Adipocyte (in vitro differentiated cells): ENCODE measurements around the gene CPSF4L.

ENCODE experiments used
- DNase-seq: peaks from one replicate; pipeline ENCODE4 v3.0.0-alpha.2; 2015; ENCODE audit warnings: low read depth
- H3K27me3 ChIP-seq: replicated peaks from 2 replicates; pipeline ENCODE4 v1.7.0; 2013; ENCODE audit warnings: mild to moderate bottlenecking, low read length, moderate library complexity; ENCODE audit not compliant: control insufficient read depth, insufficient read depth
- H3K36me3 ChIP-seq: 2 replicates; pipeline ENCODE4 v1.7.0; 2013; ENCODE audit warnings: low read length, mild to moderate bottlenecking, moderate library complexity; ENCODE audit not compliant: control insufficient read depth, insufficient read depth, severe bottlenecking
- H3K4me1 ChIP-seq: 2 replicates; pipeline ENCODE4 v1.7.0; 2013; ENCODE audit warnings: mild to moderate bottlenecking, low read length, moderate library complexity; ENCODE audit not compliant: control insufficient read depth, insufficient read depth
- H3K4me3 ChIP-seq: 2 replicates; pipeline ENCODE4 v1.7.0; 2013; ENCODE audit warnings: mild to moderate bottlenecking, low read length, moderate library complexity
- H3K9ac ChIP-seq: 2 replicates; pipeline ENCODE4 v1.7.0; 2013; ENCODE audit warnings: mild to moderate bottlenecking, low read length, moderate library complexity
- H3K9me3 ChIP-seq: 2 replicates; pipeline ENCODE4 v1.7.0; 2013; ENCODE audit warnings: mild to moderate bottlenecking, low read length, moderate library complexity; ENCODE audit not compliant: control insufficient read depth

Gene CPSF4L

DNA sequence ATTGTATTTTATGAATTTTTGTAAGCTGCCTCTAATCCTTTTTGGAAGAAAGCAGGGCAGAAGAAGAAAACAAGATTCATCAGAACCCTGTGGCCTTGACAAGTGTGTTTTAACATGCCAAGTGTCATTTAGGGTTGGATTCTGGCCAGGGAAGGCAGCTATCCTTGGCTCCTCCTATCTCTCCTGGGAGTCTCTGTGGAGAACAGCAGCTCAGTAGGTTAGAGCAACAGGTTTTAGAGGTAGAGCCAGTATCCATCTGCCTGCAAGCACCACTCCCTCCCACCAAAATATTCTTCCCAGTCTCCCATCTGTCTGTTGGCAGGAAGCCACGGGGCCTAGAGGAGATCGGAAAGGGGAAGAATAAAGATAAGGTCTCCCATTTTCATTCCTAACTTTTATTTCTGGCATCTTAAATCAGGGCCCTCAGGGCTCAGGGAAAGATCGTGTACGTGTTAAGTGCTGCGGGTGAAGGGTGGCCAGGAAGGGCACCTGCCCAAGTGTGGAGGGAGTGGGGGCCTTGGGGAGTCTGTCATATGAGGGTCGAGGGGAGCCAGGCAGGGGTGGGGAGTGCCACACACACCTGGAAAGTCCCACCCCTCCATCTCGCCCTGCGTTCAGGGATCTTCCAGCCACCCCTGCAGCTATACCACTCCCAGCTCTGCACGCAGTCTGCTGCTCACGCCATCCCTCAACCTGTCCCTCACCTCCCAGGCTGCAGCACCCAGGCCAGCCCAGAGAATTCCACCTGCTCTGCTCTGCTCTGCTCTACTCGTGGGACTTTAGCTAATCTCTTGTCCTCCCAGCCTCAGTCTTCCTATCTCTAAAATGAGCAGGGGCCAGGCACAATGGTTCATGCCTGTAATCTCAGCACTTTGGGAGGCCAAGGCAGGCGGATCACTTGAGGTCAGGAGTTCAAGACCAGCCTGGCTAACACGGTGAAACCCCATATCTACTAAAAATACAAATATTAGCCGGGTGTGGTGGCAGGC lies 17.1 kb upstream of the CPSF4L start:
- Histone ChIP-seq H3K9me3 (no peaks in the 10 kb centered on the region), H3K4me3 (no peak overlapping the region), H3K4me1 (peaks cover 20% of the 10 kb centered on the region), H3K27me3 (no peaks in the 10 kb centered on the region), H3K36me3 (peaks cover 22% of the 10 kb centered on the region), H3K9ac (no peak overlapping the region)
- peak; percentile 48 for DNase-seq

DNA sequence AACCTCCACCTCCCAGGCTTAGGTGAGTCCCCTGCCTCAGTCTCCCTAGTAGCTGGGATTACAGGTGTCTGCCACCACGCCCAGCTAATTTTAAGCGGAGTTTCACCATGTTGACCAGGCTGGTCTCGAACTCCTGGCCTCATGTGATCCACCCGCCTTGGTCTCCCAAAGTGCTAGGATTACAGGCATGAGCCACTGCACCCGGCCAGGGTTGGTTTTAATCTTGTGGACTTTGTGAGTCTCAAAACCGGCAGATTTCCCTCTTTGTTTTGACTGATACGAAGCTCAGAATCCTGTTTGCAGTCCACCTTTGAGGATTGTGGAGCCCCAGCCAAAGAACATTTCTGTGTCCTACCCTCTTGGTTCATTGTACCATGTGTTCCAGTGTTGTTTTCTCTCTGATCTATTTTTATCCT lies 16.4 kb upstream of the CPSF4L start:
- Histone ChIP-seq H3K9me3 (no peaks in the 10 kb centered on the region), H3K27me3 (no peaks in the 10 kb centered on the region), H3K4me3 (no peak overlapping the region), H3K36me3 (peaks cover 16% of the 10 kb centered on the region), H3K9ac (no peak overlapping the region), H3K4me1 (peaks cover 13% of the 10 kb centered on the region)
- no peak for DNase-seq

DNA sequence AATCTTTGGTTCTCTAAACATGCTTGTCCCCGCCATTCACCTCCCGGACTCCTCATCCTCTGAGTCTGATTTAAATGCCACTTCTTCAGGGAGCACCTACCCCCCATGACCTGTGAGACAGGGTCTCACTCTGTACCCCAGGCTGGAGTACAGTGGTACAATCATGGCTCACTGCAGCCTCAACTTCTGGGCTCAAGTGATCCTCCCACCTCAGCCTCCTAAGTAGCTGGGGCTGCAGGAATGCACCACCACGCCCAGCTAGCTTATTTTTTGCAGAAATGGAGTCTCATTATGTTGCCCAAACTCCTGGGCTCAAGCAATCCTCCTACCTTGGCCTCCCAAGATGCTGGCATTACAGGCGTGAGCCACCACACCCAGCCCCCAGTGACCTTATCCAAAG lies 12.8 kb upstream of the CPSF4L start:
- H3K27me3 ChIP-seq, result no peaks in the 10 kb centered on the region
- H3K9ac ChIP-seq, result no peak overlapping the region
- H3K36me3 ChIP-seq, result no peaks in the 10 kb centered on the region
- peaks cover 13% of the 10 kb centered on the region for H3K4me1 ChIP-seq
- no peak overlapping the region for H3K4me3 ChIP-seq
- no peak for DNase-seq
- H3K9me3 ChIP-seq, result no peaks in the 10 kb centered on the region

DNA sequence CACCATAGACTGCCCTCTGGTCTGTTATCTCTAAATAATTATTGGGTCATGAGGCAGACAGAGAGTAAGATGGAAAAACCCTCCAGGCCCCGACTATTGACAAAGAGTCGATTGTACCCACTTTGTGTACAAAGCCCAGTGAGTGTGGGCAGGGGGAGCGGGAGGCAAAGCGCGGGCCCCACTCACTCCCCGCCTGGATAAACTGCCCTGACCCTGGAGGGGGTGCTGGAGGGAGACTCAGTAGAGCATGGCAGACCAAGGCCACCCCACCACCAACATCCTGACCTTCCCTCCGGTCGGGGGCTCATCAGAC lies 11.2 kb upstream of the CPSF4L start:
- Histone ChIP-seq H3K9me3 (no peaks in the 10 kb centered on the region), H3K4me3 (no peak overlapping the region), H3K9ac (no peak overlapping the region), H3K4me1 (peaks cover under 1% of the 10 kb centered on the region), H3K27me3 (no peaks in the 10 kb centered on the region), H3K36me3 (no peaks in the 10 kb centered on the region)
- no peak for DNase-seq

DNA sequence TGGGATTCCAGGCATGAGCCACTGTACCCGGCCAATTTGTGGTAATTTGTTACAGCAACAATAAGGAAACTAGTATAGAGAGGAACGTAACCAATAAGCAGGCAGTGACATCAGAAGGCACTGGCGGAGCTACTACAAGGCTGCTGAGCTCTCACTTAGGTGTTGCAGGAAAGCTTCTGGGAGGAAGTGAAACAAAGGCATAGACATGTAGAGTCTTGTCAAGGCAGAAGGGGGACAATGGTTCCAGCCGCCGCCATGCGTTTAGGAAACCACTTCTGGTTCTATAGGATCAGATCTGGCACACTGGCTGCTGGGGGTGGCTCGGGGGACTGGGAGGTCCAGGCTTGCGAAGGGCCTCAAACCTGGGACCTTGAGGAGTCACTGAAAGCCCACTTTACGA lies 9.4 kb upstream of the CPSF4L start:
- no peaks in the 10 kb centered on the region for H3K9me3 ChIP-seq
- H3K36me3 ChIP-seq, result no peaks in the 10 kb centered on the region
- H3K4me3 ChIP-seq, result no peak overlapping the region
- no peak for DNase-seq
- no peaks in the 10 kb centered on the region for H3K4me1 ChIP-seq
- H3K9ac ChIP-seq, result no peak overlapping the region
- H3K27me3 ChIP-seq, result no peaks in the 10 kb centered on the region

DNA sequence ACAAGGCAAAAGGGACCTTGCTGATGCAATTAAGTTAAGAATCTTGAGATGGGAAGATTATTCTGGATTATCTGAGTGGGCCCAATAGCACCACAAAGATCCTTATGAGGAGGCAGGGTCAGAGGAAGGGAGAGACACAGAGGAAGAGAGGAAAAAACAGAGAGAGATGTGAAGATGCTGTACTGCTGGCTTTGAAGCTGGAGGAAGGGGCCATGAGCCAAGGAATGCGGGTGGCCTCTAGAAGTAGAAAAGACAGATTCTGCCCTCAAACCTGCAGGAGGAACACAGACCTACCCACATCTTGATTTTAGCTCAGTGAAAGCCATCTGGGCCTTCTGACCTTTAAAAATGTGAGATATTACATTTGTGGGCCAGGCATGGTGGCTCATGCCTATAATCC lies 8.1 kb upstream of the CPSF4L start:
- Histone ChIP-seq H3K9ac (no peak overlapping the region), H3K4me3 (no peak overlapping the region), H3K27me3 (no peaks in the 10 kb centered on the region), H3K36me3 (no peaks in the 10 kb centered on the region), H3K4me1 (no peaks in the 10 kb centered on the region), H3K9me3 (no peaks in the 10 kb centered on the region)
- no peak for DNase-seq

DNA sequence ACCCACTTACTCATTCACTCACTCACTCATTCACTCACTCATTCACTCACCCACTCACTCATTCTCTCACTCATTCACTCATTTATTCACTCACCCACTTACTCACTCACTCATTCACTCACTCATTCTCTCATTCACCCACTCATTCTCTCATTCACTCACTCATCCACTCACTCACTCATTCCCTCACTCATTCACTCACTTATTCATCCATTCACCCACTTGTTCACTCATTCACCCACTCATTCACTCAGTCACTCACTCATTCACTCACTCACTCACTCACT lies 7.6 kb upstream of the CPSF4L start:
- Histone ChIP-seq H3K4me3 (no peak overlapping the region), H3K9ac (no peak overlapping the region), H3K9me3 (no peaks in the 10 kb centered on the region), H3K4me1 (no peaks in the 10 kb centered on the region), H3K36me3 (no peaks in the 10 kb centered on the region), H3K27me3 (no peaks in the 10 kb centered on the region)
- no peak for DNase-seq

DNA sequence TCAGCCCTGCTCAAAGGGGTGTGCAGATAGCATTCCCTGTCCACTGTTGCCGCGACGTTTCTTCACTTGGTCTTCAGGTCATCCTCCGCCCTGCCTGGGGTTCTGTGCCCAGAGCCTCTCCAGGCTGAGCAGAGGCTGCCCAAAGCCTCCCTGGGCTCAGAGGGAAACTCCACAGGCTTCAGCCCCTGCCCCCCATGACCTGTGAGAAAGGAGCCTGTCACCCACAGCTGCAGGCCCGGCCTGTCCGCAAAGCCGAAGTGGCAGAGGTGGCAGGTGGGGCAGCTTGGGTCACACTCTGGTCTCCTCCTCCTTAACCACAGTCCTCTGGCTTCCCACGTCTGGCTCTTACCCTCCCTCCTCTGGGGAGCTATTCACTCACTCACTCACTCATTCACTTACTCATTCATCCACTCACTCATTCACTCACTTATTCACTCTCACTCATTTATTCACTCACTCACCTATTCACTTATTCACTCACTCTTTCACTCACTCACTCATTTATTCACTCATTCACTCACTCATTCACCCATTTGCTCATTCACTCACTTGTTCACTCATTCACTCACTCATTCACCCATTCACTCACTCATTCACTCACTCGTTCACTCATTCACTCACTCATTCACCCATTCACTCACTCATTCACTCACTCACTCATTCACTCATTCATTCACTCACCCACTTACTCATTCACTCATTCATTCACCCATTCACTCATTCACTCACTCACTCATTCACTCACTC lies 7.1 kb upstream of the CPSF4L start:
- Histone ChIP-seq H3K9ac (no peak overlapping the region), H3K36me3 (no peaks in the 10 kb centered on the region), H3K27me3 (no peaks in the 10 kb centered on the region), H3K9me3 (no peaks in the 10 kb centered on the region), H3K4me1 (no peaks in the 10 kb centered on the region), H3K4me3 (no peak overlapping the region)
- no peak for DNase-seq

DNA sequence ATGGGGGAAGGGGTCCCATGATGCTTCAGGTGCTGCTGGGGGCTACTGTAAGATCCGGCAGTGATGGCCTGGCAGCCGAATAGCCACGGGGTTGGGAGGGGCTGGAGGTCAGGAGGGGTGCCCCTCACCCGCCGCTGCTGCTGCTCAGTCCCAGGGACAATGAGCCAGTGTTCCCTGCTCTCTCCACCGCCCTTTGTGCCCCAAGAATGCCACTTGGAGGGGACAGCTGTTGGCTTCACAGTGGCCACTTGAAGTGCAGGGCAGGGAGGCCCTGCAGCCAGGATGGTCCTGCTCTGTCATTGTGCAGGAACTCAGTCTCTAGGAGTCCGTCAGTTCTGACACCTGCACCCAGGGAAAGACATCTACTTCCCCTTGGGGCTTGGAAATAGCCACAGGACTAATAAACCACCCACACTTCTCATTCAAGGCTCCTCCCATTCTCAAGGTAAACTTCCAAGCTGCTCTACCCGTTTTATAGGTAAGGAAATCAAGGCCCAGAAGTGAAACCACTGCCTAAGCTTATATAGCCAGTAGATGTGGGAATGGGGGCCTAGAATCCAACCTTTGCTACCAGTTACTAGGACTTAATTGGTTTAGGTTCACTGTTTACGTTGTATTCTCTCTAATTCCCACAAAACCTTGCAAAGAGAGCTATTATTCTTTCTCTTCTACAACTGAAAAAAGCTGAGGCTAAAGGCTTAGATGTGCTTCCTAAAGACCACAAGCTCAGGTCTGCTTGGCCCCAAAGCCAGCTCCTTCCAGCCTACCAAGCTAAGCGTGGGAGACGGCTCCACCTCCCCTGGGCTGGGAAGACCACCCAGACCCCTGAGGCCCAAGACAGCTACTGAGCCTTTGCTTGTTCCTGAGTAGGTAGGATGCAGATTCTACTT lies 6.2 kb upstream of the CPSF4L start:
- H3K27me3 ChIP-seq, result no peaks in the 10 kb centered on the region
- DNase-seq, result no peak
- no peaks in the 10 kb centered on the region for H3K4me1 ChIP-seq
- H3K9me3 ChIP-seq, result no peaks in the 10 kb centered on the region
- no peaks in the 10 kb centered on the region for H3K36me3 ChIP-seq
- no peak overlapping the region for H3K9ac ChIP-seq
- H3K4me3 ChIP-seq, result no peak overlapping the region

DNA sequence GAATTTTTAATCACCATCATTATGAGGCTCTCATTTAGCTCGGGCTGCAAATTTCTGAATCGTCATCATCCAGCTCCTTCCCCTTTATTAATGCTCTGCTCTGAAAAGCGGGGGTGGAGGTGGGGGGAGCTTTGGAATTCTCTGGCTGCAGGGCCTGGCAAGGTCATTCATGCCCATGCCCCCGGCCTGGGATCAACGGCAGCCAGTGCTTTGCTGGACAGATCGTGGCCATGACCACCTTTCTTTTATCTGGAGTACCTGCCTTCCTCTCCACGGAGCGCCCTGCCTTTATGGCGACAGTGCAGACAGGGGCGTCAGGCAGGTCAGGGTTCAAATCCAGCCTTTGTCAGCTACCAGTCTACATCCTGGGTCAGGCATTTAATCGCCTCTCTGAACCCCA lies 5.1 kb upstream of the CPSF4L start:
- Histone ChIP-seq H3K27me3 (peaks cover 4% of the 10 kb centered on the region), H3K4me3 (no peak overlapping the region), H3K36me3 (no peaks in the 10 kb centered on the region), H3K9me3 (no peaks in the 10 kb centered on the region), H3K9ac (no peak overlapping the region), H3K4me1 (no peaks in the 10 kb centered on the region)
- DNase-seq, result no peak
